Lung (tissue), 12 donors: ENCODE data around the gene ANKRD40CL. TPM values are rescaled to one million over a fixed set of nuclear protein-coding genes. Genes with fewer than 3 reads are reported as not detected.

Experiments used
- ATAC-seq: fragments of 200-7000 bp; cut with Tn5 transposase; one replicate; pipeline ENCODE4 v1.9.1; 2020; ENCODE audit warnings: moderate number of reproducible peaks; ENCODE audit not compliant: insufficient read depth, low FRiP score
- DNase-seq, 3 donors: peaks; one replicate each; pipeline ENCODE4 v3.0.0-alpha.2; 2013 to 2017
- H3K27ac ChIP-seq, 2 donors: one replicate each; pipeline ENCODE4 v1.5.1; 2013; ENCODE audit warnings: mild to moderate bottlenecking in 2 of 2, moderate library complexity in 2 of 2, control low read depth in 1 of 2, inconsistent platforms in 1 of 2, low read depth in 1 of 2, low read length in 1 of 2
- H3K27me3 ChIP-seq, 3 donors: one replicate each; pipeline ENCODE4 v1.5.1; 2013; ENCODE audit warnings: low read length in 2 of 3; ENCODE audit not compliant: control insufficient read depth in 3 of 3, insufficient read depth in 3 of 3
- H3K36me3 ChIP-seq, 4 donors: one replicate each; pipeline ENCODE4 v1.5.1; 2013; ENCODE audit warnings: low read length in 4 of 4, mild to moderate bottlenecking in 1 of 4, moderate library complexity in 1 of 4; ENCODE audit not compliant: control insufficient read depth in 4 of 4, insufficient read depth in 4 of 4
- H3K4me1 ChIP-seq, 5 donors: one replicate each; pipeline ENCODE4 v1.5.1; 2013; ENCODE audit warnings: low read length in 5 of 5, mild to moderate bottlenecking in 2 of 5, moderate library complexity in 1 of 5; ENCODE audit not compliant: control insufficient read depth in 5 of 5, insufficient read depth in 5 of 5
- H3K4me3 ChIP-seq: one replicate; pipeline ENCODE4 v1.5.1; 2013; ENCODE audit warnings: mild to moderate bottlenecking, control low read depth, moderate library complexity
- H3K9ac ChIP-seq, 2 donors: one replicate each; pipeline ENCODE4 v1.5.1; 2013; ENCODE audit warnings: low read length in 2 of 2, control low read depth in 1 of 2; ENCODE audit not compliant: insufficient read depth in 1 of 2
- H3K9me3 ChIP-seq, 4 donors: one replicate each; pipeline ENCODE4 v1.5.1; 2013; ENCODE audit warnings: low read length in 3 of 4, mild to moderate bottlenecking in 1 of 4, moderate library complexity in 1 of 4; ENCODE audit not compliant: control insufficient read depth in 4 of 4, insufficient read depth in 3 of 4
- whole genome bisulfite sequencing, 2 donors: extraction: QIAGEN DNeasy Blood & Tissue Kit; methylation state at CpG; one replicate each; pipeline ENCODE4 v1.1.7; 2013; 5-methylcytosine and 5-hydroxymethylcytosine counted together
- polyA plus RNA-seq, 2 donors: library from polyadenylated mRNA; stranded (reverse); fragments of 200-250 nt; gene quantifications; one replicate each; pipeline ENCODE4 v1.2.1, GENCODE V29; 2013
- total RNA-seq, 2 donors: library from RNA; depleted of rRNA in 1 of 2; stranded (reverse); fragments of >200 nt in 1 of 2; gene quantifications; one replicate each; pipeline ENCODE4 v1.2.1, GENCODE V29; 2014 to 2021
- TF ChIP-seq, protein P1 (sequence below): IDR thresholded peaks from 2 replicates; pipeline ENCODE4 v1.5.1; 2012; ENCODE audit warnings: mild to moderate bottlenecking; ENCODE audit errors: control extremely low read depth, extremely low read depth
- donor health status: control.
- donor health status: control.
- donor health status: Bipolar disorder and iron deficiency.
- donor health status: healthy.
- donor health status: DM: yes; HTN: yes; CAD: no.

ANKRD40CL gene
- total and polyA plus RNA-seq, 4 donors: not detected

DNA sequence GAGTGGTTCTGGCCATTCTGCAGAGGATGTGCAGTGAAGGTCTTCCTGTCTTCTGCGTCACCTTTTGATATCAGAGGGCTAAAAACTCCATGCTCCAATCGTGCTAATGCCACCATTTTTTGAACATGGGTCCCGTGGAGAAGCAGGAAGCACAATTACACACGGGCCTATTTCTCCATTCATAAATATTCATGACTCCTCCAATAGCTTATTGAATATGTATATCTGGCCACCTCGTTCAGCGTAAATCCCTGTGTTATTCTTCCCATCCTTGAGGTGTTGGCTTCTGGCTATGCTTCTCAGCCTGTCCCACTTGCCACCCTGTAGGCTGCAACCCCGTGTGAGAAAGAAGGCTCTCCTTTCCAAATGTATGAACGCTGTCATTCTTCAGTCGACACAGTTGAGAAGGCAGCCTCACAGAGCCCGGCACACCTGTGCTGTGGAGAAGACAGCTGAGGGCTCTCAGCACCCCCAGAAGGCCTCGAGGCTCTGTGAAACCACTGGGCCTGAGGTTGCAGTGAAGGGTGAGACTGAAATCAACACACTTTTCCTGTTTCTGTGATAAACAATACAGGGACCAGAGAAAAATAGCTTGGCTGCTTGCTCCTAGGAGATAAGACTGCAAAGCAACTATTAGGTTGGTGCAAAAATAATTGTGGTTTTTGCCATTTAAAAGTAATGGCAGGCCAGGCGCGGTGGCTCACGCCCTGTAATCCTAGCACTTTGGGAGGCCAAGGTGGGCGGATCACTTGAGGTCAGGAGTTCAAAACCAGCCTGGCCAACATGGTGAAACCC, 4.9 kb upstream of the ANKRD40CL start:
- no peaks in the 10 kb centered on the region for H3K4me1 ChIP-seq
- H3K9me3 ChIP-seq: no peaks in the 10 kb centered on the region
- ATAC-seq (no peak), DNase-seq (no peak)
- H3K9ac ChIP-seq: no peak overlapping the region
- no peaks in the 10 kb centered on the region for H3K36me3 ChIP-seq
- H3K4me3 ChIP-seq: no peak overlapping the region
- 68 to 70% methylated on average over 15 of the region's 15 CpGs for WGBS, 2 donors
- no peaks in the 10 kb centered on the region for H3K27me3 ChIP-seq
- TF ChIP-seq, protein P1, sequence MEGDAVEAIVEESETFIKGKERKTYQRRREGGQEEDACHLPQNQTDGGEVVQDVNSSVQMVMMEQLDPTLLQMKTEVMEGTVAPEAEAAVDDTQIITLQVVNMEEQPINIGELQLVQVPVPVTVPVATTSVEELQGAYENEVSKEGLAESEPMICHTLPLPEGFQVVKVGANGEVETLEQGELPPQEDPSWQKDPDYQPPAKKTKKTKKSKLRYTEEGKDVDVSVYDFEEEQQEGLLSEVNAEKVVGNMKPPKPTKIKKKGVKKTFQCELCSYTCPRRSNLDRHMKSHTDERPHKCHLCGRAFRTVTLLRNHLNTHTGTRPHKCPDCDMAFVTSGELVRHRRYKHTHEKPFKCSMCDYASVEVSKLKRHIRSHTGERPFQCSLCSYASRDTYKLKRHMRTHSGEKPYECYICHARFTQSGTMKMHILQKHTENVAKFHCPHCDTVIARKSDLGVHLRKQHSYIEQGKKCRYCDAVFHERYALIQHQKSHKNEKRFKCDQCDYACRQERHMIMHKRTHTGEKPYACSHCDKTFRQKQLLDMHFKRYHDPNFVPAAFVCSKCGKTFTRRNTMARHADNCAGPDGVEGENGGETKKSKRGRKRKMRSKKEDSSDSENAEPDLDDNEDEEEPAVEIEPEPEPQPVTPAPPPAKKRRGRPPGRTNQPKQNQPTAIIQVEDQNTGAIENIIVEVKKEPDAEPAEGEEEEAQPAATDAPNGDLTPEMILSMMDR: no peak
- H3K27ac ChIP-seq: no peak overlapping the region

GRCh38 chr17:50770346-50770745, 3.0 kb upstream of the ANKRD40CL start:
- H3K9ac ChIP-seq: no peak overlapping the region
- no peaks in the 10 kb centered on the region for H3K27me3 ChIP-seq
- ATAC-seq: no peak
- H3K36me3 ChIP-seq: no peaks in the 10 kb centered on the region
- peaks cover 0 to 10% (median 0%) of the 10 kb centered on the region in 5 donors for H3K4me1 ChIP-seq
- TF ChIP-seq, protein P1: no peak
- H3K4me3 ChIP-seq: no peak overlapping the region
- no peak overlapping the region for H3K27ac ChIP-seq
- no peak for DNase-seq
- H3K9me3 ChIP-seq: no peaks in the 10 kb centered on the region
- 93 to 95% methylated on average over 2 of the region's 2 CpGs for WGBS, 2 donors

GRCh38 chr17:50769884-50770283, 2.6 kb upstream of the ANKRD40CL start:
- Histone ChIP-seq H3K27ac (no peak overlapping the region), H3K36me3 (no peaks in the 10 kb centered on the region), H3K9ac (no peak overlapping the region), H3K4me1 (peaks cover 0 to 10% (median 0%) of the 10 kb centered on the region in 5 donors), H3K4me3 (no peak overlapping the region), H3K27me3 (no peaks in the 10 kb centered on the region), H3K9me3 (no peaks in the 10 kb centered on the region)
- TF ChIP-seq, protein P1: no peak
- DNase-seq (no peak), ATAC-seq (no peak)
- WGBS, 2 donors: 94% methylated on average over 8 of the region's 8 CpGs
